ENCODE measurements around the gene PRKCA.

GRCh38 chr17:66416207-66416940, 114.0 kb downstream of the PRKCA start:
- no peak for TF ChIP-seq CTCF (IDR thresholded peaks at IDR 0.05)
- TF ChIP-seq ZFX (IDR thresholded peaks at IDR 0.05; ENCODE audit: borderline replicate concordance): no peak
